UCSD-AML1 (cell line): ENCODE results near the gene CD247.
A peak's percentile ranks its signal among the peaks of the same experiment; 100 is the strongest.

ENCODE experiments used
- DNase-seq: peaks from one replicate; lab custom pipeline; 2025; ENCODE audit not compliant: unreplicated experiment; lab: John Stamatoyannopoulos, UW

The CD247 gene

DNA sequence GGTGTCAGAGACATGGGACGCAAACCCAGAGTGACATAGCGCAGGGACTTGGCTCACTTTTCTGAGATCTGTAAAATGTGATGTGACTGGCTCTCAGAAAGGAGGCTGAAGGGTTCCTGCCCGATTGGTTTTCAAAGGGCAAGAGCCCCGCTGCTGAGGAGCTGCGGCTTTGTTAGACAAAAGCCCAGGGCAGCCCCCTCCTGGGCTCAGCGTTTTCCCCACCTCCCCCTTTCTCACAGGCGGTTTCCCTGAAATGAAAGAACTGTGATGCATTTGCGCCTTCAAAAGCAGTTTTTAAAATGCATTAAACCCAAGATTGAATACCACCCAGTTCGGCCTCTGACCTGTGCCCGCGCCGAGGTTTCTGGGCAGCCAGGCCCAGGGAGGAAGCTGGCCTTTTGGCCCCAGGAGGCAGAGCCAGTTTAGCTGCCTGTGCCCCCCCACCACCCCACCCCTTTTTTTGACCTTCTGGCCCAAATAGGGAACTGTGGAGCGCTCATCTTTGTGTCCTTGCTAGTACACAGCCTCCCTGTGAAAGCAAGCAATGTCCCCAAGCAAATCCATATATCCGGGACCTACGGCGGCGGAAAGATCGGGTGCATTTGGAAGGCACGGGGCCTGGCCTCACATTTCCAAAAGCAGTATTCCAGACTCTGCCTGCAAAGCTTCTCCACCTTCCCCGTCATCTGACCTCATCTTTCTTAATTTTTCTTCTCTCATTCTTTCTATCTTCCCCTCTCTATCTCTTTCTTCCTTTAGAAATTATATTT lies 28.6 kb downstream of the CD247 start:
- DNase-seq, result no peak

DNA sequence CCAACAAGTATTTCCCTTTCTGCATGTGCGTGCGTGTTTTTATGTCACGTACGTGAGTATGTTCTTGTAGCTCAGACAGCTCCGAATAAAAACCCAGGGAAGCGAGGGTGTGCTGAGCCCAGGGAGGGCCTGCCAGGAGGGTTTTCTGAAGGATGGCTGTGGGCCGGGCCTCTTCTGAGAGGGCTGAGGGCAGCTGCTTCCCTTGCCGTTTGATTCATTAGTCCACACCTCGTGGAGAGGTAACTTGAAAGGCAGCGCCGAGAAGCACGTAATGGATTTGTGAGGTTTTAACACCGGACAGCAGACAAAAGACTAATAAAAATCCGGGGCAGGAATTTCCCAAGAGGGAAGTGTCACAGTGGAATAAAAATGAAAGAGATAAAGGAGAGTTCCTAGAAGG lies 29.5 kb downstream of the CD247 start:
- no peak for DNase-seq

DNA sequence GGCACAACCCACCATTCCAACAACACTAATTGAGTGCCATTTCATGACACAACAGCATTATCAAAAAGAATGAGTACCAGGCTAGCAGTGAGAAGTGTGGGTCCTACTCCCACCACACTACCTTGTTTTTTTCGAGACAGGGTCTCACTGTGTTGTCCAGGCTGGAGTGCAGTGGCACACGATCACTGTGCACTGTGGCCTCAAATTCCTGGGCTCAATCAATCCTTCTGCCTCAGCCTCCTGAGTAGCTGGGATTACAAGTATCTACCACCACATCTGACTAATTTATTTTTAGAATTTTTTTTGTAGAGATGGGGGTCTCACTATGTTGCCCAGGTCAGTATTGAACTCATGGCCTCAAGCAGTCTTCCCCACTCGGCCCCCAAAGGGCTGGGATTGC lies 30.7 kb downstream of the CD247 start:
- no peak for DNase-seq

DNA sequence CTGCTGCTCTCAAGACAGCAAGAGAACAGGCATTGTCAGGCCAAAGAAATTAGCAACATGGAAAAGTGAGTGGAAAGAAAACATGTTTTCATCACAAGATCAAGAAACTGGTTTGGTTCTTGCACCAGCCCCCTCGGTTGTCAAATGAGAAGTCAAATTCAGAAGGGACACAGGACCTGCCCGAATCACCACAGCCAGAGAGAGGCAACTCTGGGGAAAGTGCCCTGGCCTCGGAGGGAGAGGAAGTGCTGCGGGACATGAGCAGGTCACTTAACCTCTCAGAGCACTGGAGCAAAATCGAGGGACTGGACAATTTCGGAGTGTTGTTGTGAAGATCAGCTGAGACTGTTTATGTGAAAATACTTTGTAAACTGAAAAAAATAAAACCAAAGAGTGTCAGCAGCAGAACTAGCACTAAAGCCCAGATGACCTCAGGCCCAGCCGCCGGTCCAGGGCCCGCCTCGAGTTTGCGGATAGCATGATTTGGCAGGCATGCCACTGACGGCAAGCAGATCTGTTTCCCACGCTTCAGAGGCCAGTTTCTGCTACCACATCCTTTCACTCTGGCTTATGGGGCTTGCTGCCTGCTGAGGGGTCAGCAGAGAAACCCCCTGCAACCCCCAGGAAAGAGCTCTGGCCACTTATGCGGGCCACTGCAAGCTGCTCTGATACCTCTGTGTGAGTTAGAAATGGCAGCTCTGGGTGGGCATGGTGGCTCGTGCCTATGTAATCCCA lies 32.1 kb downstream of the CD247 start:
- no peak for DNase-seq

DNA sequence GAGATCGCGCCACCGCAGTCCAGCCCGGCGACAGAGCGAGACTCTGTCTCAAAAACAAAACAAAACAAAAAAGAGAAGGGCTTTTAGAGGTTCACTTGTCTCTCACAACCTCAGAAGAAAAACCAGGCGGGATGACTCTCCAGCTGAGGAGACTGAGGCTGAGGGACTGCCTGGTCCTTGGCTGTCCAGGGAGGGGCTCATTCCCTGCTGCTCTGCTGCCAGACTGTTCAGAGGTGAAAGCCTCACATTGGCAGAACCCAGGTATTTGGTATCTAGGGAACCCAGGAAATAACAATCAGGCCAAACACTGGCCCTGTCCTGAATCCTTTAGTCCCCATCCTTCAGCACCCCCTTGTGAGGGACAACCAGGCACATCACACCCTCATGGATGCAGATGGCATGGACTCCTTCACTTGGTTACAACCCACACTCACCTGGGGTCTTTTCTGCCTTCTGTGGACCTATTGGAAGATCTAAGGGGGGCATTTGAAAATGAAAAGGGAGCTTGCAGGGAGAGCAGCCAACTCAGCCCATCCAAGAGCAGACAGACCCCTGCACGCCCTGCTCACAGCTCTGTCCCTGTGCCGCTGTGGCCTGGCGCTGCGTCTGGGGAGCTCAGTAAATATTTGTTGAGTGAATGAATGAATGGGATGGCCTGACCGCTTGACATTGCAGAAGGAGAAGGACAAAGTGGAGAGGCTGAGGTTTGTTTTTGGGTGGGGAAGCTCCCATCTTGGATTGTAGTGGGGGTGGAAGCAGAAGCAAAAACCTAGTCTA lies 33.4 kb downstream of the CD247 start:
- DNase-seq, result no peak

DNA sequence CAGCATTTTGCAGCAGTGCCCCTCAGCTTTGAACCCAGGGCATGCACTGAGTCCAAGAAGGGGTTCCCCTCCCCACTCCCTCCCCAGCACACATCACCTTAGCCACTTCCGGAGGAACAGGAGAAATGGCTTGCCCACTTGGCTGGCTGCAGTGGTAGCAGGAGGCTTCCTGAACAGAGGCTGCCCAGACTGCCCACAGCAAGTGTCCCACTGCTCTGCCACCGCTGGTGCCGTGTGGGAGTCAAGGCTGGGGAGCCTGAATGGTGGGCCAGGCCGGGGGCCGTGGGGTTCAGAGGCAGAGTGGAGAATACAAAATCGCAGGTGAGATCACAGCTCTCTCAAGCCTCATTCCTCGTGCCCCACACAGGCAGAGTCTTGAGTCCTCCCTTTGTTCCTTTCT lies 34.5 kb downstream of the CD247 start:
- DNase-seq, result peak; percentile 27

DNA sequence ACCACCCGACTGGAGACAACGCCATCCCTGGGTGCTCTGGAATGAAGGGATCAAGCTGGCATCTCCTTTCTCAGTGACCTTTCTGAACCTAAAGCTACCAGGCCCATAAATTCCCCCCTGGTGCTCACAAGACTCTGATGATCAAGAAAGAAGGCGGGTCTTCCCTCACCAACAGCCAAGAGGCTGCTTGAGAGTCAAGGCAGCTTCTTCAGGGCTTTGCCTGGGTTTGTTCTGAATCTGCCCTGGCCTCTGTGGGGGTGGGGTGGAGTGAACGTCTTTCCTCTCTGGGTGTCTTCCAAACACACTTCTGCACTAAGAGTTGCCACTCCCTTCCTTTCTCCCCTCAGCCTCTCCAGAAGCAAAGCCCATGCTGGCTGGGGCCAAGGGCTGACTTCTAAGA lies 36.1 kb downstream of the CD247 start:
- DNase-seq, result no peak

DNA sequence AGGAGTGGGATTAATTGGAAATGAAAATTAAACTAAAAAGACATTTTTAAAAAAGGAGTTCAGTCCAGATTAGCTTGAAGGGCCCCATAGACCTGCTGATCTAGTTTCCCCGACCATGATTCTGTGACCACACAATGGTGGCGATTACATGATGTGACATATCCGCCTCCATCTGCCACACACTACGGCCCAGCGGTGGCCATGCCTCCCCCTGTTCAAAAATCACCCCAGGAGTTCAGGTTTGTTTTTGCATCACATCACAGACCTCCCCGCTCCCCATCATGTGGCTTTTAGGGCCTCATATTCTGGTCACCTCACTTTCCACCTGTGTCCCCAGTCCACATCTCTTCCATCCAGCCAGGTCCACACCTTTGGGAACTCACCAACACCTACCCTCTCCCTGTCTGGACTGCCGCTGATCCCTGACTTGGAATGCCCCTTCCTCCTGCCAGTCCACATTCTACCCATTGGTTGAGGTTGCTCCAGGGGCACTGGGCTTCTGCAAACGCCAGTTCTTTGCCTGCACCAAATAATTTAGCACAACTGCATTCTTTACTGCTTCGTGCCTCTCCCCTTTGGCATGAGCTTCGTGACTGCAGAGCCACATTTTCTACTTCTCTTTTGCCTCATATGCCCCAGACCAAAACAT lies 38.9 kb downstream of the CD247 start:
- no peak for DNase-seq

DNA sequence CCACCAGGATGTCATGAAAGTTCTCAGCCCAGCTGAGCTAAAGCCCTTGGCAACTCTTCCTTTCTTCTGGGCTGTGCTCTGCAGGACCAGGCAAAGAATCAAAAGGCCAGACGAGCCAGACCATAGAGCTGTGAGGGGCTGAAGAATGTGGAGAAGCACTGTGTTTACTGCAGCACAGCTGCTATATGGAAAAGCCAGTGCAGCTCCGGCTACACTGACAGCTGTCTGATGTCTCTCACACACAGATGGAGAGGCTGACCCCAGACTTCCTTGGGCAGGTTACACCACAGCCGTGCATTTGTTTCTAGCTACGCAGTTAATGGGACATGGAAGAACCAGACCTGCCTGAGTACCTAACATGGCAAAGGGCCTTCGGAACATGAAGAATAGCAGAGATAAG lies 40.3 kb downstream of the CD247 start:
- no peak for DNase-seq

DNA sequence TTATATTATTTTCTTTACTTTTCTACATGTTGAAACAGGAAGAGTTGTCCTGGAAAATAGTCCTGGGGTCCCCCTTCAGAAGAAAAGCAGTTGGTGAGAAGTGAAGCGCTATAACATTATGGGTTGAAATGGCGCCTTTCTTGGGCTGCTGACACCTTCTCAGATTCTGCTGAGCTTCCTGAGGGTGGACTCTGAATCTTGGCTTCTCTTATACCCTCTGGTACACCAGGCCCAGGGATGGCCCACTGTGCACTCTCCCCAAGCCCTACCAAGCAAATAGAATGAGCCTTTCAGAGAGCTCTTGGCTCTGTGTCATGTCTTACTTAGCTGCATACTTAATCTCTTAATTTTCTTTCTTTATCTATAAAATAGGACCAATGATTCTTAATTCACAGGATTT lies 42.3 kb downstream of the CD247 start:
- DNase-seq, result no peak

DNA sequence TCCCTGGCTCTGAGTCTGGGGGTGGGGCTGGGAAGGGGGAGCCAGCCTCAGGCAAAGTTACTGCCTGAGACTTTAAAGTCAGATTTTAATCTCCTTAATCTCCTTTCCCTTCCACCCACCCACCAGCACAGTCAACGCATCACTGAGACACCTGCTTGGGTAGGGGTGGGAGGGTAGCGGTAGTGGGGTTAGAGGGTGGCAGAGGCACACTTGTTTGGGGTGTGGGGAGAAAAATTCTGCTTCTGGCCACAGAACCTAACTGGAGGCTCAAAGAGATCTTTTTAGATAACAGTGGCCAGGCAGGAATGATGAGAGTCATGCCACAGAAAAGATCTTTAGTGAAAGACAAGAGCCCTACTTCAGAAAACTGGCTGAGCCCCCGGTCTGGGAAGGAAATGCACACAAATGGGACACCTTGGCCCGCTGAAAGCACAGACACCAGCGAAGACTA lies 44.1 kb downstream of the CD247 start:
- DNase-seq, result no peak

DNA sequence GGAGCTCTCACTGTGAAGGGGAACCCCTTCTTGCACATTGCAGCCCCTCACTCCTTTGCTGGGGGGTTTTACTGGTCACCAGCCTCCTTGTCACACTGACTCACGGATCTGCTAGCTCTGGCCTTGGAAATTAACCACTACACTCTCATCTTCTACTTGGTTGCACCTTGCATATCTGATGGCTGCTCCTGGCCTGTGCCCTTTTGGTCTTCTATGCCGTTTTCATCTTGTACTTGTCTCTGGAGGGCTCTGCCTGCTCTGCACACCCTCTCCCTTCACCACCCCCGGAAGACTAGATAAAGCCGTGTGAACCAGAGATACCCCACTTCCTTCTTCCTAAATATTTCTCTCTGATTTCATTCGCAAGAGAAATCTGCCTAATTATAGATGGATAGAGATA lies 44.6 kb downstream of the CD247 start:
- no peak for DNase-seq

DNA sequence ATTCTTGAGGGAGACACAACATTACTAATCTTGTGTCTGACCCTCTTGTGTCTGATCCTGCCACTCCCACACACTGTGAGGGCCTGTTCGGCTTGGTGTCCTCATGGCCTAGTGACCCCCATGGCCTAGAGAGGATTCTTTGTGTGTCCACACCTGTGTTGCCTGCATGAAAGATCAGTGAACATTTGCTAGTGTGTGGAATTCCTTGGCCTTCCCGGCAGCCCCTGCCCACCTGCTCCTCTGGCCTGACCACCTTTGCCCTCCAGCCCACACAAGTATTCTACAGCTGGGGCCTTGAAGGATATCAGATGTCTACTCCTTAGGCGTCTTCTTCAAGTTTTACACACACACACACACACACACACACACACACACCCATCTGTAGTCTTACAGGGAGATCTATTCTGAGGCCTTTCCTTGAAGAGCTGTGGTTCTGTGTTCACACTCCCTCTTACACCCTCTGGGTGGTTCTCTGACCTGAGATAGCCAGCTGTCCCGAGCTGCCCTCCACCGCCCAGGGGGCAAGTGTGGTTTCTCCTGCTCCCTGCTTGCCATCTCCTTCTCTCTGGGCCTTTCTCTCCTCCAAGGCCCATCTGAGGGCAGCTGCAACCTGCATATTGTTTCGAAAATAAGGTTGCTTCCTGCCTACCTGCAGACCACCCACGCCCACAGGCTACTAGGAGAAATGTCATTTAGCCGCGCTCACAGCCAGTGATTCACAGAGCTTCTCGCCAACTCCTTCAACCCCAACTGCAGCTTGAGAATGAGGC lies 45.4 kb downstream of the CD247 start:
- DNase-seq, result no peak

DNA sequence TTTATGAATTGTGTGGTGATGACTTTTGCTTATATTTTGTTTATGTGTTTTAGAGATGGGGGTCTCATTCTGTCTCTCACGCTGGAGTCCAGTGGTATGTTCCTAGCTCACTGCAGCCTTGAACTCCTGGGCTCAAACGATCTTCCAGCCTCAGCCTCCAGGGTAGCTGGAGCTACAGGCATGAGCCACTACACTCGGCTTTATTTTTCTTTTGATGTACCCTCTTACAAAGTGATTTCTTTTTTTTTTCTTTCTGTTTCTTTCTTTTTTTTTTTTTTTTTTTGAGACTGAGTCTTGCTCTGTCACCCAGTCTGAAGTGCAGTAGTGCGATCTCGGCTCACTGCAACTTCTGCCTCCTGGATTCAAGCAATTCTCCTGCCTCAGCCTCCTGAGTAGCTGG lies 46.8 kb downstream of the CD247 start:
- no peak for DNase-seq

DNA sequence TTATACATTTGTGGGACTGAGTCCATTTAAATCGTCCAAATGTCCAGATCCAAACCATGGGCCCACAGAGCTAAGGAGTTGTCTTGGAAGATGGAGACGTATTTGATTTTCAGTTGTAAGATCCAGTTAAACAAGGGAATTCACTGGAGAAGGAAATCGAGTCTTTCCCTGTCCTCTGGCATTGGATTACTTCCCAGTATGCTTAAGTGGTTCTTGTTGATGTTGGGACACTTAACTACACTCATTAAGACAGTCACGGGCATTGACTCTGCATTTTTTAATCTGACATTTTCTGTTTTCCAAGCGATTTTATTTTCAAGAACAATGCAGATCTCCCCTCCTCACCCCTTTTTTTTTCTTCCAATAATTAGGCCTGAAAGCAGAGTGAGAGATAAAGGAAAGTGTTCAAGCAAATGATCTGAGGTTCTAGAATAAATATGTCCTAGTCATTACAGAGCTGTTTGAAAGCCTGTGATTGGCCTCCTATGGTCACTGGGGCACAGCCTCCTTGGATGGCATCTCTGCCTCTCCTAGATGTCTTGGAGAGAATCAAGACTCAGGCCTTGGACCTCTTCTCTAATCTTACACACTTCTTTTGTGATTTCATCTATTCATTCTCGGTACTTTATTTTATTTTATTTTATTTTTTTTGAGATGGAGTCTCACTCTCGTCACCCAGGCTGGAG lies 48.9 kb downstream of the CD247 start:
- no peak for DNase-seq

DNA sequence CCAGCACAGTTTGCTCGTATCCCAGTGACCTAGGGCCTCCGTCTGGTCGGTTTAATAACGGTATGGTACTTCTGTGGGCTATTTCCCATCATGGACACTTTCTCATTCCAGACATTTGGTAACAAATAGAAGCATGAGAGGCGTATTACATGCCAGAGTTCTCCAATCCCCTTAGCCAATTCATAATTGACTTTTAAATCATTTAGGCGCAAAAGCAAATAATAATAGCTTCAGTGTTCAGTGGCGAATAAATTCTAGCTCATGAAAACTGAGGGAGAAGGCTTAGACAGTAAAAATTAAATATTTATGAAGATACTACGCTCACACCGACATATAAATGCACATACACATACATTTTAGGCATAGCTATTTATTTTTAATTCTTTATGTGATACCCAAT lies 50.6 kb downstream of the CD247 start:
- no peak for DNase-seq

DNA sequence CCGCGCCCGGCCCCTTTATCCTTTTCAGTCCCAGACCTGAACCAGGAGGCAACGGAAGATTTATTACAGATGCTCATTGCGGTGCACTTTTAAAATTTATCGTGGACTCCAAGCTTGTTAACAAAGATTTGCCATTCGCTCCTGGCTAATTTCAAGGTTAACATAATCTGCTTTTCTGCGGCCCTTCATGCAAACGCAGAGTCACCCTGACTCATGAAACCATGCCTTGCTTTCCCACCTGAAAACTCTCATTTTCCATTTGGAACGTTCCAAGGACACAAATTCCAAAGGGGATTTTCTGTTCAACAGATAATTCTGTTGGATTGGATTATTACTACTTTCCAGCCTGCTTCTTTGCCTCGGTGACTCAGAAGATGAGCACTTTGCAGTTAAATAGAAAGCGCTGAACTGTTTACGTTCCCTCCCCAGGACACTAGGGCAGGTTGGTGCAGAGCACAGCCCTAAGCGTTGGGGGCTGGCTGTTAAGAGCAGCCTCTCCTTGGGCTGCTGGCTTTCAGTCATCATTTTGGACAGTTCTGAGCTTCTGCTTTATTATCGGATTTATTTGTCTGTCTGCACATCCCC lies 51.1 kb downstream of the CD247 start:
- DNase-seq, result no peak

DNA sequence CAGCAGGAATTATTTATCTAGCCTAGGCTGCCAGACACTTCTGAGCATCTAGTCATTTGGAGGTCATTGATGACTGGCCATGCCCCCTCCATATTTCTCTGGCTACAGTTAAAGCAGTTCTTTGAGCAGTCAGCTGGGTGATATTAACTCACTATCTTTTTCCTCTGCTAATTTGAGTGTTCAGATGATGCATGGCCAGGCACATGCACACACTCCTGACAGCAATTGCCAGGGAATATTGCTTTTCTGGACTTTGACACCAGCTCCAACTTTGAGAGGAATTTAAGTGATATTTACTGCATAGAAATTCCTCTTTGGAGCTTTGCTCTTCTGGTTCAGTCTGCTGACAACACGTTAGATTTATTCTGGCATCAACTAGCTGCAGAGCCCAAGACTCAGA lies 52.6 kb downstream of the CD247 start:
- no peak for DNase-seq

DNA sequence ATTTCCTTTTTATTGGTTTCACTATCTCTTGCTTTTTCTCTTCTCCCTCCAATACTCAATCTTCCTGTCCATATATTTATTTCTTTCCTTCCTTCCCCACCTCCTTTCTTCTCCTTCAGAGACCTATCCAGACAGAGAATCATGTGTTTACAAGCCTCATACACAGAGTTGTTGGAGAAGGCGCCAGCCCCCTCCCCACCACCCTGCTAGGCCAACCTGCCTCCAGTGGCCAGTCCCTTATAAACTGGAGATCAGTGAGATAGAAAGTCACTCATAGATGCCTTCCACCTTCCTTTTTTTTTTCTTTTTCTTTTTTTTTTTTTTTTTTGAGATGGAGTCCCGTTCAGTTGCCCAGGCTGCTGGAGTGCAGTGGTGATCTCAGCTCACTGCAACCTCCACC lies 53.3 kb downstream of the CD247 start:
- DNase-seq, result no peak
